Neuron (in vitro differentiated cells): ENCODE results near the gene SH2D3A.

Source experiments
- H2AFZ ChIP-seq: one replicate; pipeline ENCODE4 v1.6.1; 2013; ENCODE audit warnings: low read depth, mild to moderate bottlenecking, inconsistent platforms, low read length, moderate library complexity
- H3K27me3 ChIP-seq: one replicate; pipeline ENCODE4 v1.6.1; 2013; ENCODE audit warnings: low read length; ENCODE audit not compliant: insufficient read depth
- H3K36me3 ChIP-seq: one replicate; pipeline ENCODE4 v1.6.1; 2013; ENCODE audit warnings: low read length; ENCODE audit not compliant: insufficient read depth
- H3K4me1 ChIP-seq: one replicate; pipeline ENCODE4 v1.6.1; 2013; ENCODE audit warnings: low read length; ENCODE audit not compliant: insufficient read depth
- H3K4me3 ChIP-seq: 2 replicates; pipeline ENCODE4 v1.5.1; 2013; ENCODE audit warnings: mild to moderate bottlenecking, low read length, moderate library complexity
- H3K9me3 ChIP-seq: one replicate; pipeline ENCODE4 v1.6.1; 2013; ENCODE audit warnings: low read length

Gene SH2D3A

DNA sequence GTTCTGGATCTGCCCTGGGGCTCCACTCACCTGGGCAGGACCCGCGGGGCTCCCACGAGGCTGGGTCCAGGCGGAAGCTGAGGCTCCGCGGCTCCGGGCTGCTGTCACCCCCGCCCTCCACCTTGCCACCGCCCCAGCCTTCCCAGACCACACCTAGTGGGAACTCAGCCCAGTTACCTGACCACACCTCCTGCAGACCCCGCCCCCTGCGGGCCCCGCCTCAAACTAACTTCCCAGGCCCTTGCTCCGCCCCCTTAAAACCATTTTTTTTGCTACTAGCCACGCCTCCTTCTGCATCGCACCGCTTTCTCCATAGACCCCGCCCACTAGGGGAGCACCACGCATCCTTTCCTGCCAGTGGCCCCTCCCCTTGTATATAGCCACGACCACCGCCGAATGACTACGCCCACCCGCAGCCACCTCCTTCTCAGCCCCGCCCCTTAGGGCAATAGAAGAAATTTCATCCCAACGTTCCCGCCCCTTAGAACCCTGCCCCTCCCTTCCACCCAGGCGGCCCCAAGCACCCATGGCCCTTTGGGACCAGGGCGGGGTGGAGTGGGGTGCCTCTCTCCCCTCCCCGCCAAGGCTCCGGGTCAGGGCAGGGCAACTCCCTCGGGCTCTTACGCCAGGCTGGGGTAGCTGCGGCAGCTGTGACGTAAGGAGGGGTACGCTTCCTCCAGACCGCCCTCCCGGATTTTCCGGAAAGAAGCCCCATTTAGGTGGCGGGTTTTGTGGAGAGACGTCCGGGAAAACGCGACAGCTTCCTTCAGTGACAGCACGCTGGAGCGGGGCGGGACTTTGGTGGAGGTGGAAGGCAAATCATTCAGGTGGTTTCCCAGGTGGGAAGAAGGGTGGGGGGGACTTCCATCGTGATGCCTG, at the start of gene SH2D3A:
Gene SH2D3A (minus strand): TSS at position 79 of the 879 bp plus-strand sequence. CDS start 3,687 bp downstream, outside the sequence.
- Histone ChIP-seq H2AFZ (no peak within 1 kb of the TSS), H3K27me3 (peaks cover 28% of the 10 kb centered on the region), H3K36me3 (no peaks in the 10 kb centered on the region), H3K4me1 (no peaks in the 10 kb centered on the region), H3K9me3 (no peaks in the 10 kb centered on the region), H3K4me3 (no peak within 1 kb of the TSS)

DNA sequence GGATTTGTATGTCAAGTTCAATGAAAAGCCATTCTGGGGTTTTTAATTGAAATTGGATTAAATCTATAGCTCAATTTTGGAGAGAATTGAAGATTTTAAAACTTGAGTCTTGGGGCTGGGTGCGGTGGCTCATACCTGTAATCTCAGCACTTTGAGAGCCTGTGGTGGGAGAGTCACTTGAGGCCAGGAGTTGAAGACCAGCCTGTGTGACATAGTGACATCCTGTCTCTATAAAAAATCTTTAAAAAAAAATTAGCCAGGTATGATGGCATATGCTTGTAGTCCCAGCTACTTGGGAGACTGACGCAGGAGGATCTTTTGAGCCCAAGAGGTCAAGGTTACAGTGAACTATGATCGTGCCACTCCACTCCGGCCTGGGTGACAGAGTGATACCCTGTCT, 46.4 kb upstream of the SH2D3A start:
- Histone ChIP-seq H3K27me3 (no peaks in the 10 kb centered on the region), H3K4me3 (no peak overlapping the region), H2AFZ (no peak overlapping the region), H3K9me3 (no peaks in the 10 kb centered on the region), H3K36me3 (no peaks in the 10 kb centered on the region), H3K4me1 (no peaks in the 10 kb centered on the region)

DNA sequence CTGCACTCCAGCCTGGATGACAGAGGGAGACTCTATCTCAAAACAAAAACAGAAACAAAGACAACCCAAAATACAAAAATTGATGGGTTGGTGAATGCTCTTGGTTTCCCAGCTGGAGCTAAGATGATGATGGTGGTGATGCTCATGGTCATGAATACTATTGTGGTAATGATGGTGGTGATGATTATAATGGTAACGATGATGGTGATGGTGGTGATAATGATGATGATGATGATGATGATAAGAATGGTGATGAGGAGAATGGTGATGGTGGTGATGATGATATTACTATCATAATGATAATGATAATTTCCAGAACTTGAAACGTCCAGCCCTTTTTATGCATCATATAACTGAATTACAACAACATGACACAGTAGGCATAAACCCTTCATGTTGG, 45.4 kb upstream of the SH2D3A start:
- Histone ChIP-seq H2AFZ (peak overlapping the region; percentile 93), H3K36me3 (no peaks in the 10 kb centered on the region), H3K27me3 (no peaks in the 10 kb centered on the region), H3K9me3 (no peaks in the 10 kb centered on the region), H3K4me3 (no peak overlapping the region), H3K4me1 (no peaks in the 10 kb centered on the region)

DNA sequence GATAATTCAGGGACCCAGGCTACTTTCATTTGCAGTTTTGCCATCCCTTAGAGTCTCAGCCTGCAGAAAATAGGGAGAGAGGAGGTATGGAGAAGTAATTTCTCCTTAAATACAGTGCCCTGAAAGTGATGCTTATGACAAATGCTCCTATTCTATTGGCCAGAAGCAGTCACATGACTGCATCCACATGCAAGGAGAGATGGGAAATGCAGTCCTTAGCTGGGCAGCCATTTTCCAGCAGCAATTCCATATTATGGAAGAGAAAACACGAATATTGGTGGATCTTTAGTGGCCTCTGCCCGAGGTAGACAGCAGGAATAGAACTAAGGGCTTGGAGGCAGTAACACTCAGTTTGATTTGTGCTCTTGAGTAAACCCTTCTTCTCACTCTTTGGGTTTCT, 44.7 kb upstream of the SH2D3A start:
- Histone ChIP-seq H3K4me3 (peak overlapping the region; percentile 19), H2AFZ (peak overlapping the region; percentile 93), H3K9me3 (no peaks in the 10 kb centered on the region), H3K27me3 (no peaks in the 10 kb centered on the region), H3K4me1 (no peaks in the 10 kb centered on the region), H3K36me3 (no peaks in the 10 kb centered on the region)

DNA sequence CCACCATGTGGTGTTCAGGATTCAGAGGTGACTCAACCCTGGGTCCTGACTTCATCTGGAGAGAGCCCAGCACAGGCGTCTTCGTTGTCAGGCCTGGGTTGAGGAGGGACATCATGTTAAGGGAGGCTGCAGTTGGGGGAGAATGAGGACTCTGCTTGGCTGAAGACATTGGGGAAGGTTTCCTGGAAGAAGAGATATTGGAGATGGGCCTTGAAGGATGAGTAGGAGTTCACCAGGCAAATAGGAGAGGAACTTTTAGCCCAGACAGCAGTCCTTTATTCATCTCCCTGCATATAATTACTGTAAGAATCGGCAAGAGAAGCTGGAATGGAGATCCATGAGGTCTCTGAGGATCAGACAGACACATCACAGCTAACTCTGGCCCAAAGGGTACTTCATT, 44.1 kb upstream of the SH2D3A start:
- no peaks in the 10 kb centered on the region for H3K27me3 ChIP-seq
- H3K36me3 ChIP-seq, result no peaks in the 10 kb centered on the region
- H3K4me3 ChIP-seq, result peak overlapping the region; percentile 17
- H2AFZ ChIP-seq, result peak overlapping the region; percentile 93
- no peaks in the 10 kb centered on the region for H3K9me3 ChIP-seq
- H3K4me1 ChIP-seq, result no peaks in the 10 kb centered on the region

DNA sequence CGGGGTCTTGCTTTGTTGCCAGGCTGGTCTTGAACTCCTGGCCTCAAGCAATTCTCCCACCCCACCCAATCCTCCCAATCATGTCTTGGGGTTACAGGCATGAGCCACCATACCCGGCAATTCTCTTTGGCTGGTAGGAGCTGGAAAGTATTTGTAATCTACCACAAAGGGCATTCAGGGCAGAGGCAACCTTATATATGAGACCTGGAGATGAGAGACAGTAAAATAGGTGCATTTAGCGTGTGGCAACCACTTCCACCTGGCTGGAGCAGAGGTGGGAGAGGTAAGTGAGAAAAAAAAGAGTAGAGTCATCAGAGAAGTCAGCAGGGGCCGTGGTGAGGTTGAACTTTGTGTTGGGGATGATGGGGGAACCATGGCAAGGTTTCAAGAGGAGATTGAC, 42.0 kb upstream of the SH2D3A start:
- Histone ChIP-seq H3K4me1 (no peaks in the 10 kb centered on the region), H2AFZ (no peak overlapping the region), H3K9me3 (no peaks in the 10 kb centered on the region), H3K27me3 (no peaks in the 10 kb centered on the region), H3K4me3 (no peak overlapping the region), H3K36me3 (no peaks in the 10 kb centered on the region)

DNA sequence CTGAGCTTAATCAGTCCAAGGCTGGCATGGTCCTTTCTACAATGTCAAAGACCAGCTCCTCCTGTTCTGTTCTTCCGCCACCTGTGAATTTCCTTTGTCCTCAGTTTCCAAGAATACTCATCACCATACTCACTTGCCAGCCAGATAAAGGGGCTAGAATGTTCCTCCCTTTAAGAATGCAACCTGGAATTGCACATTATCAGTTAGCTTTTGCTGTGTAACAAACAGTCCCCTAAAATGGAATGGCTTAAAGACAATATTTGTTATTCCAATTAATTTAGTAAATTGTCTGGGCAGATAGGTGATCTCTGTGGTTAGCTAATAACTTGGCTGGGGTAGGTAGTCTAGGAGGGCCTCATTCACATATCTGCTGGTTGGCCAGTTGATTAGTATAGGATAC, 41.3 kb upstream of the SH2D3A start:
- Histone ChIP-seq H3K4me1 (no peaks in the 10 kb centered on the region), H3K4me3 (no peak overlapping the region), H3K27me3 (no peaks in the 10 kb centered on the region), H3K36me3 (no peaks in the 10 kb centered on the region), H2AFZ (no peak overlapping the region), H3K9me3 (no peaks in the 10 kb centered on the region)

DNA sequence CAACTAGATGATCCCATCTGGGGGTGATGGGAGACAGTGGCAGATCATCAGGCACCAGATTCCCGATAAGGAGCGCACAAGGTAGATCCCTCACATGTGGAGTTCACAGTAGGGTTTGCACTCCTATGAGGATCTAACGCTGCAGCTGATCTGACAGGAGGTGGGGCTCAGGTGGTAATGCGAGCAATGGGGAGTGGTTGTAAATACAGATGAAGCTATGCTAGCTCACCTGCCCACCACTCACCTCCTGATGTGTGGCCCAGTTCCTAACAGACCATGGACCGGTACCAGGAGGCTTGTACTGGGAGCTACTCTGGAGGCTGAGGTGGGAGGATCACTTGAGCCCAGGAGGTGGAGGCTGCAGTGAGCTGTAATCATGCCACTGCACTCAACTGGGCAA, 40.1 kb upstream of the SH2D3A start:
- Histone ChIP-seq H2AFZ (no peak overlapping the region), H3K4me3 (no peak overlapping the region), H3K9me3 (no peaks in the 10 kb centered on the region), H3K27me3 (no peaks in the 10 kb centered on the region), H3K4me1 (no peaks in the 10 kb centered on the region), H3K36me3 (no peaks in the 10 kb centered on the region)

DNA sequence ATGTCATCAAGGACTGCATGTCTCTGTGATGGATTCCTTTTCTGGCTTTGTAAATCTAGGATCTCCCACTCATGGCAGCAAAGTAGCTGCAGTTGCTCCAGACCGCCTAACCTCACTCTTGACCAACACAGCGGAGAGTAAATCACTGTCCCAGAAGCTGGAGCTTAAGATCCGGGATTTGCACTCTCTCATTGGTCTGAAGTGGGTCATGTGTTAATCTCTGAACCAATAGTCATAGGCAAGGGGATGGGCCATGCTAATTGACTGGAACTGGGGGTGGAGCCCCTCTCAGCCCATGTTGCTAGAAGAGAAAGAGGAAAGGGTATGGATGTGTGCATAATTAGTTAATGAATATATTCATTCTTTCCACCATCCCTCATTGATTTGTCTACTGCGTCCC, 39.3 kb upstream of the SH2D3A start:
- Histone ChIP-seq H3K36me3 (no peaks in the 10 kb centered on the region), H3K4me3 (no peak overlapping the region), H2AFZ (no peak overlapping the region), H3K27me3 (no peaks in the 10 kb centered on the region), H3K9me3 (no peaks in the 10 kb centered on the region), H3K4me1 (no peaks in the 10 kb centered on the region)

DNA sequence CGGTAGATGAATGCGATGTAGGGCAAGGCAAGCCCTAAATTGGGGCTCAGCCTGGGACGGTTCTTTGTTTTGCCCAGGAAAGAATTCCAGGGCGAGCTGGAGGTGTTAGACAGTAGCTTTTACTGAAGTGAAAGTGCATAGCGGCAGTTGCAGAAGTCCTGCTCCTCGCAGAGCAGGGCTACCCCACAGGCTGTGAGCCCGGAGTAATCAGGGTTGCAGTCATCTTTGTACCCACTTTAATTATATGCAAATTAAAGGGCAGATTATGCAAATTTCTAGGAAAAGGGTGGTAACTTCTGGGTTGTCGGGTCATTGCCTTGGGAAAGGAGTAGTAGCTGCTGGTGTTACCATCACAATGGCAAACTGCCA, 35.8 kb upstream of the SH2D3A start:
- no peak overlapping the region for H3K4me3 ChIP-seq
- H2AFZ ChIP-seq, result no peak overlapping the region
- H3K9me3 ChIP-seq, result no peaks in the 10 kb centered on the region
- H3K27me3 ChIP-seq, result no peaks in the 10 kb centered on the region
- no peaks in the 10 kb centered on the region for H3K36me3 ChIP-seq
- H3K4me1 ChIP-seq, result no peaks in the 10 kb centered on the region

DNA sequence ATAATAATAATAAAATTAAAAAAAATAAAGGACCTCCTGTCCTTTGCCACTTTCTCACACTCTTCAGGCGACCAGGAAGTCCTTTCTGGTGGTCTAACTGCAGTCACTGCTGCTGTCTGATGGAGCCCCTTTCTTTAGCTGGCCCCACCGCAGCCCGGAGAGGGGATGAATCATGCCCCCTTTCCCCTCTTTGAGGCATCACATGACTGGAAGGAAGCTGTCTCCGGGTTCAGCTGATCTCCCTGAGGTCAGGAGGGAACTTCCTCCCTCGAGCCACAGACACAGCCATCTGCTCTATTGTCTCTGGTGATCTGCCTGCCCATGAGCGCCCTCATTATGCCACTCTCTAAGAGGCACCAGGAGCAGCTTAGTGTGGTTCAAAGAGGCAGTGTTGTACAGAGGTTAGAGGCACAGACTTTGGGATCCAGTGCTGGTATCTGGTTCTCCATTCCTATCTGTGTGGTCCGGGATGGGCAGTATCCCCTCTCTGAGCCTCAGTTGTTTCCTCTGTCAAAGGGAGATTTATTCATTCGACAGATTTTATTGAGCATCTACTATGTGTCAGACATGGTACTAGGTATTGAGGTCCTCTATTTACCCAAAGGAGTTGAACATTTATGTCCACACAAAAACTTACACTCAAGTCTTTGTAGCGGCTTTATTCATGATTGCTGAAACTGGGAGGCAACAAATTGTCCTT, 35.3 kb upstream of the SH2D3A start:
- H3K36me3 ChIP-seq, result no peaks in the 10 kb centered on the region
- H3K4me3 ChIP-seq, result no peak overlapping the region
- no peak overlapping the region for H2AFZ ChIP-seq
- H3K27me3 ChIP-seq, result no peaks in the 10 kb centered on the region
- no peaks in the 10 kb centered on the region for H3K4me1 ChIP-seq
- no peaks in the 10 kb centered on the region for H3K9me3 ChIP-seq

DNA sequence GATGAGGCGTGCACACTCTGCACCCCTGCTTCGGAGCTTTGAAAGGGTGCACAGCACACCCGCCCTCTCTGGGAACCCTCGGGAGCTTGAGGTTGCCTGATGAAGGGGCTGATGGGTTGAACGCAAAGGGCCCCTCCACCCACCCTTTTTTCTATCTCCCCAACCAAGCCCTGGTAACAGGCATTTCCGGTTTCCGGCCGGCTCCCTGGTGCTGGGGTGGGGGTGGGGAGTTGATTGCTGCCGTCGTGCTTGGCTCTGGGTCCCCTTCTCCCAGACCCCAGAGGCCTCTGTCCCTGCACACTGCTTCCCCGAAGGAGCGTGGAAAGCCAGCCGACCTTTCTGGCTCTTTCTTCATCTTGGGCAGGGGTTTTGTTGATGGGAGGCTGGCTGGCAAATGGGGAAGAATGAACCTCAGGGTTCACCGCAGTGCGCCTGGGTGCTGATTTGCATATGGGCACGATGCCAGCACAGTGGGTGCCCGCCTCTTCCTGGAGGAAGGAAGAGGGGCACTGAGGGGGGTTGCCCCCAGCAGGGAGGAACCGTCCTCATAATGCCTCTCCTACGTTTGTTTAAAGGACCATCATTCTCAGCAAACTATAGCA, 34.4 kb upstream of the SH2D3A start:
- Histone ChIP-seq H3K4me1 (no peaks in the 10 kb centered on the region), H3K27me3 (no peaks in the 10 kb centered on the region), H3K4me3 (no peak overlapping the region), H3K36me3 (no peaks in the 10 kb centered on the region), H3K9me3 (no peaks in the 10 kb centered on the region), H2AFZ (no peak overlapping the region)

DNA sequence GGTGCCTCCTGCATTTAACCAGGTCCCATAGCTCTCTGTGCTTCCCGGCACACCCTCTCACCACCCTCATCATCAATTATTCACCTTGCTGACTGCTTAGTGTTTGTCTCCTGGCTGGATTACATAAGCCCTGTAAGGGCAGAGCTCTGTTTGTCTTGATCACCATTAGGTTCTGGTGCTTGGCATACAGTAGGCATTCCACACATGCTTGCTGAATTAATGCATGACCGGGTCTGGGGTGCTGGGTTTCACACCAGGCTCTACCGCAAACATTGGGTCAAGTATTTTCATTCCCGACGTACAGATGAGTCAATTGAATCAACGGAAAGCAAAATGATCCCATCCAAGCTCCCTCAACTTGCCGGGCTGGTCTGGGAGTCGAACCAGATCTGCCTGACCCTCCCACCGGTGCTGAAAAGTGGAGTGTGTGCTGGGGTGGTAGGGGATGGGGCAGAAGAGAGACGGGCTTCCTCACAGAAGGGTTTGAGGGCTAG, 33.8 kb upstream of the SH2D3A start:
- Histone ChIP-seq H2AFZ (no peak overlapping the region), H3K4me1 (no peaks in the 10 kb centered on the region), H3K36me3 (no peaks in the 10 kb centered on the region), H3K4me3 (no peak overlapping the region), H3K9me3 (no peaks in the 10 kb centered on the region), H3K27me3 (no peaks in the 10 kb centered on the region)
